A673 (cell line): Measurements from ENCODE around the gene PDCD4.

ENCODE experiments used
- EZH2 ChIP-seq: fragments of 200-600 bp; sonication (generic); IDR thresholded peaks from 2 replicates; pipeline ENCODE4 v1.6.1; 2017; ENCODE audit warnings: borderline replicate concordance, low read depth, mild to moderate bottlenecking, mixed read lengths, antibody characterized with exemption, low read length; ENCODE audit not compliant: poor library complexity, severe bottlenecking
- TF ChIP-seq, protein P1 (sequence below): fragments of 300-800, 200-600 bp; sonication (generic); conservative IDR thresholded peaks from 2 replicates; pipeline ENCODE4 v1.5.1; 2017; ENCODE audit warnings: low read depth, mild to moderate bottlenecking, antibody characterized with exemption, low read length, moderate library complexity, mixed read lengths

DNA sequence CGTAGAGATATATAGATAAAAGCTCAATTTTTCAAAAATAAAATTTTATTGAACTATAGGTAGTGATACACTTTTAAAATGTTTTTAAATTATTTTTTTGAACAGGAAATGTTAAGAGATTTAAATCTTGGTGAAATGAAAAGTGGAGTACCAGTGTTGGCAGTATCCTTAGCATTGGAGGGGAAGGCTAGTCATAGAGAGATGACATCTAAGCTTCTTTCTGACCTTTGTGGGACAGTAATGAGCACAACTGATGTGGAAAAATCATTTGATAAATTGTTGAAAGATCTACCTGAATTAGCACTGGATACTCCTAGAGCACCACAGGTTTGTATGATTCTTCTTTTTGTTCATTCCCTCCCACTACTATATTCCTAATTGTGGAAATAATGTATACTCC is 15.8 kb downstream of the PDCD4 start:
- TF ChIP-seq, protein P1, sequence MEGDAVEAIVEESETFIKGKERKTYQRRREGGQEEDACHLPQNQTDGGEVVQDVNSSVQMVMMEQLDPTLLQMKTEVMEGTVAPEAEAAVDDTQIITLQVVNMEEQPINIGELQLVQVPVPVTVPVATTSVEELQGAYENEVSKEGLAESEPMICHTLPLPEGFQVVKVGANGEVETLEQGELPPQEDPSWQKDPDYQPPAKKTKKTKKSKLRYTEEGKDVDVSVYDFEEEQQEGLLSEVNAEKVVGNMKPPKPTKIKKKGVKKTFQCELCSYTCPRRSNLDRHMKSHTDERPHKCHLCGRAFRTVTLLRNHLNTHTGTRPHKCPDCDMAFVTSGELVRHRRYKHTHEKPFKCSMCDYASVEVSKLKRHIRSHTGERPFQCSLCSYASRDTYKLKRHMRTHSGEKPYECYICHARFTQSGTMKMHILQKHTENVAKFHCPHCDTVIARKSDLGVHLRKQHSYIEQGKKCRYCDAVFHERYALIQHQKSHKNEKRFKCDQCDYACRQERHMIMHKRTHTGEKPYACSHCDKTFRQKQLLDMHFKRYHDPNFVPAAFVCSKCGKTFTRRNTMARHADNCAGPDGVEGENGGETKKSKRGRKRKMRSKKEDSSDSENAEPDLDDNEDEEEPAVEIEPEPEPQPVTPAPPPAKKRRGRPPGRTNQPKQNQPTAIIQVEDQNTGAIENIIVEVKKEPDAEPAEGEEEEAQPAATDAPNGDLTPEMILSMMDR: no peak
- TF ChIP-seq EZH2: no peak
